ENCODE results near the gene AHNAK2. TPM values are rescaled to one million over a fixed set of nuclear protein-coding genes. Genes with fewer than 3 reads are reported as not detected.
"Not testable (repeated sequence)": the region's sequence is repeated elsewhere in the genome, so short reads cannot be mapped to it uniquely, and the experiment has no call there.

AHNAK2 gene
- total and polyA plus RNA-seq, 2 donors (not counting 1 experiment from before 2014, with no cell fraction given) = not detected

DNA sequence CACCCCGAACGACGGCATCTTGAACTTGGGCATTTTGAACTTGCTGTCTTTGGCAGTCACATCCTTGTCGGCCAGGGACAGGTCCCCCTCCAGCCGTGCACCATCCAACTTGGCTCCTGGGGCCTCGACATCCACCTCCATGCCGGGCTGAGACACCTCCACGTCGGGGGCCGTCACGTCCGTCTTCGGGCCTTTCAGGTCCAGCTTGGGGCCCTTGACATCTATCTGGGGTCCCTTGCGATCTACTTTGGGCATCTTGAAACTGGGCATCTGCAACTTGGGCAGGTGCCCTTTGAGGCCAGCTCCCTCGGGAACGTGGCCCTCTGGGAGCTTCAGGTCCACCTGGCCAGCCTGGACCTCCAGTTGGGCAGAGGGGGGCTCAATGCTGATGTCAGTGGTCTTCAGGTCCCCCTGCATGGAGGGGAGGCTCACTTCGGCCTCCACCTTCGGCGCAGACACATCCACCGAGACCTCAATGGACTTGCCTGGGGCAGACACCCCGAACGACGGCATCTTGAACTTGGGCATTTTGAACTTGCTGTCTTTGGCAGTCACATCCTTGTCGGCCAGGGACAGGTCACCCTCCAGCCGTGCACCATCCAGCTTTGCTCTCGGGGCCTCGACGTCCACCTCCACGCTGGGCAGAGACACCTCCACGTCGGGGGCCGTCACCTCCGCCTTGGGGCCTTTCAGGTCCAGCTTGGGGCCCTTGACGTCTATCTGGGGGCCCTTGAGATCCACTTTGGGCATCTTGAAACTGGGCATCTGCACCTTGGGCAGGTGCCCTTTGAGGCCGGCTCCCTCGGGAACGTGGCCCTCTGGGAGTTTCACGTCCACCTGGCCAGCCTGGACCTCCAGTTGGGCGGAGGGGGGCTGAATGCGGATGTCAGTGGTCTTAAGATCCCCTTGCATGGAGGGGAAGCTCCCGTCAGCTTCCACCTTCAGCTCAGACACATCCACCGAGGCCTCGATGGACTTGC, 31.9 kb downstream of the AHNAK2 start:
- H3K4me1 Mint-ChIP-seq; H3K27me3 Mint-ChIP-seq; H3K36me3 ChIP-seq (replicated peaks in 1 of 2; ENCODE audit: control extremely low read depth in 1 of 2, control insufficient read depth in 1 of 2, extremely low read depth in 1 of 2, insufficient read depth in 2 of 2, low read length in 1 of 2); CTCF ChIA-PET; H3K27ac ChIP-seq (ENCODE audit: low read length in 2 of 2); H3K27ac Mint-ChIP-seq; H3K4me3 Mint-ChIP-seq; H3K4me3 ChIP-seq (ENCODE audit: control extremely low read depth in 1 of 5, extremely low read depth in 1 of 5, insufficient read depth in 1 of 5, low read depth in 2 of 5, low read length in 4 of 5); POLR2A ChIA-PET; H2AFZ ChIP-seq (ENCODE audit: insufficient read depth, low read depth, low read length, poor library complexity, severe bottlenecking); H3K79me2 ChIP-seq (ENCODE audit: control insufficient read depth, insufficient read depth, low read length); intact Hi-C loops (cut with micrococcal nuclease); H3K9ac ChIP-seq (ENCODE audit: low read length); H3K9me3 ChIP-seq (ENCODE audit: control extremely low read depth in 1 of 3, control insufficient read depth in 2 of 3, insufficient read depth in 1 of 3, low read length in 2 of 3); H4K20me1 ChIP-seq (ENCODE audit: control insufficient read depth, insufficient read depth, low read length, poor library complexity, severe bottlenecking); H3K4me2 ChIP-seq (replicated peaks; ENCODE audit: low read depth, low read length, poor library complexity, severe bottlenecking); H3K9me3 Mint-ChIP-seq (ENCODE audit: insufficient read depth); H3K27me3 ChIP-seq (replicated peaks in 1 of 4; ENCODE audit: control extremely low read depth in 1 of 4, control insufficient read depth in 3 of 4, insufficient read depth in 4 of 4, low read length in 3 of 4); ATAC-seq (ENCODE audit: low read depth); DNase-seq; H3K4me1 ChIP-seq (ENCODE audit: control insufficient read depth in 2 of 2, insufficient read depth in 2 of 2, low read length in 2 of 2): not testable (repeated sequence)
- WGBS (ENCODE audit: insufficient coverage) = 93% methylated on average over 25 of the region's 43 CpGs

DNA sequence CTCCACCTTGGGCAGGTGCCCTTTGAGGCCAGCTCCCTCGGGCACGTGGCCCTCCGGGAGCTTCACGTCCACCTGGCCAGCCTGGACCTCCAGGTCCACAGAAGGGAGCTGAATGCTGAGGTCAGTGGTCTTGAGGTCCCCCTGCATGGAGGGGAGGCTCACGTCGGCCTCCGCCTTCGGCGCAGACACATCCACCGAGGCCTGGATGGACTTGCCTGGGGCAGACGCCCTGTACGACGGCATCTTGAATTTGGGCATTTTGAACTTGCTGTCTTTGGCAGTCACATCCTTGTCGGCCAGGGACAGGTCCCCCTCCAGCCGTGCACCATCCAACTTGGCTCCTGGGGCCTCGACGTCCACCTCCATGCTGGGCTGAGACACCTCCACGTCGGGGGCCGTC, 32.9 kb downstream of the AHNAK2 start:
- H3K9me3 ChIP-seq (ENCODE audit: control extremely low read depth in 1 of 3, control insufficient read depth in 2 of 3, insufficient read depth in 1 of 3, low read length in 2 of 3); H3K79me2 ChIP-seq (ENCODE audit: control insufficient read depth, insufficient read depth, low read length); POLR2A ChIA-PET; H3K4me3 Mint-ChIP-seq; H3K36me3 ChIP-seq (replicated peaks in 1 of 2; ENCODE audit: control extremely low read depth in 1 of 2, control insufficient read depth in 1 of 2, extremely low read depth in 1 of 2, insufficient read depth in 2 of 2, low read length in 1 of 2); H3K4me1 Mint-ChIP-seq; H3K4me2 ChIP-seq (replicated peaks; ENCODE audit: low read depth, low read length, poor library complexity, severe bottlenecking); H3K27me3 Mint-ChIP-seq; H3K4me1 ChIP-seq (ENCODE audit: control insufficient read depth in 2 of 2, insufficient read depth in 2 of 2, low read length in 2 of 2); H3K9ac ChIP-seq (ENCODE audit: low read length); ATAC-seq (ENCODE audit: low read depth); H3K27me3 ChIP-seq (replicated peaks in 1 of 4; ENCODE audit: control extremely low read depth in 1 of 4, control insufficient read depth in 3 of 4, insufficient read depth in 4 of 4, low read length in 3 of 4); H3K27ac Mint-ChIP-seq; H3K4me3 ChIP-seq (ENCODE audit: control extremely low read depth in 1 of 5, extremely low read depth in 1 of 5, insufficient read depth in 1 of 5, low read depth in 2 of 5, low read length in 4 of 5); H2AFZ ChIP-seq (ENCODE audit: insufficient read depth, low read depth, low read length, poor library complexity, severe bottlenecking); H3K27ac ChIP-seq (ENCODE audit: low read length in 2 of 2); DNase-seq; intact Hi-C loops (cut with micrococcal nuclease); CTCF ChIA-PET; H4K20me1 ChIP-seq (ENCODE audit: control insufficient read depth, insufficient read depth, low read length, poor library complexity, severe bottlenecking); H3K9me3 Mint-ChIP-seq (ENCODE audit: insufficient read depth): not testable (repeated sequence)
- WGBS (ENCODE audit: insufficient coverage) = 90% methylated on average over 20 of the region's 20 CpGs

DNA sequence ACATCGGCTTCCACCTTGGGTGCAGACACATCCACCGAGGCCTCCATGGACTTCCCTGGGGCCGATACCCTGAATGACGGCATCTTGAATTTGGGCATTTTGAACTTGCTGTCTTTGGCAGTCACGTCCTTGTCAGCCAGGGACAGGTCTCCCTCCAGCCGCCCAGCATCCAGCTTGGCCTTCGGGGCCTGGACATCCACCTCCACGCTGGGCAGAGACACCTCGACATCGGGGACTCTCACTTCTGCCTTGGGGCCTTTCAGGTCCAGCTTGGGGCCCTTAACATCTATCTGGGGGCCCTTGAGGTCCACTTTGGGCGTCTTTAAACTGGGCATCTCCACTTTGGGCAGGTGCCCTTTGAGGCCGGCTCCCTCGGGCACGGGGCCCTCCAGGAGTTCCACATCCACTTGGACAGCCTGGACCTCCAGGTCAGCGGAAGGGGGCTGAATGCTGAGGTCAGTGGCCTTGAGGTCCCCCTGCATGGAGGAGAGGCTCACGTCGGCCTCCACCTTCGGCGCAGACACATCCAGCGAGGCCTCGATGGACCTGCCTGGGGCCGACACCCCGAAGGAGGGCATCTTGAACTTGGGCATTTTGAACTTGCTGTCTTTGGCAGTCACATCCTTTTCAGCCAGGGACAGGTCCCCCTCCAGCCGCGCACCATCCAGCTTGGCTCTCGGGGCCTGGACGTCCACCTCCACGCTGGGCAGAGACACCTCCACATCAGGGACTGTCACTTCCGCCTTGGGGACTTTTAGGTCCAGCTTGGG, 33.6 kb downstream of the AHNAK2 start:
- POLR2A ChIA-PET; H3K27ac ChIP-seq (ENCODE audit: low read length in 2 of 2); ATAC-seq (ENCODE audit: low read depth); H3K4me1 Mint-ChIP-seq; H3K27me3 ChIP-seq (replicated peaks in 1 of 4; ENCODE audit: control extremely low read depth in 1 of 4, control insufficient read depth in 3 of 4, insufficient read depth in 4 of 4, low read length in 3 of 4); H2AFZ ChIP-seq (ENCODE audit: insufficient read depth, low read depth, low read length, poor library complexity, severe bottlenecking); H3K9me3 ChIP-seq (ENCODE audit: control extremely low read depth in 1 of 3, control insufficient read depth in 2 of 3, insufficient read depth in 1 of 3, low read length in 2 of 3); H3K4me1 ChIP-seq (ENCODE audit: control insufficient read depth in 2 of 2, insufficient read depth in 2 of 2, low read length in 2 of 2); H3K9me3 Mint-ChIP-seq (ENCODE audit: insufficient read depth); H3K9ac ChIP-seq (ENCODE audit: low read length); H3K27me3 Mint-ChIP-seq; H3K79me2 ChIP-seq (ENCODE audit: control insufficient read depth, insufficient read depth, low read length); CTCF ChIA-PET; DNase-seq; H3K27ac Mint-ChIP-seq; intact Hi-C loops (cut with micrococcal nuclease); H3K36me3 ChIP-seq (replicated peaks in 1 of 2; ENCODE audit: control extremely low read depth in 1 of 2, control insufficient read depth in 1 of 2, extremely low read depth in 1 of 2, insufficient read depth in 2 of 2, low read length in 1 of 2); H3K4me2 ChIP-seq (replicated peaks; ENCODE audit: low read depth, low read length, poor library complexity, severe bottlenecking); H3K4me3 Mint-ChIP-seq; H3K4me3 ChIP-seq (ENCODE audit: control extremely low read depth in 1 of 5, extremely low read depth in 1 of 5, insufficient read depth in 1 of 5, low read depth in 2 of 5, low read length in 4 of 5); H4K20me1 ChIP-seq (ENCODE audit: control insufficient read depth, insufficient read depth, low read length, poor library complexity, severe bottlenecking): not testable (repeated sequence)
- 94% methylated on average over 28 of the region's 29 CpGs for WGBS (ENCODE audit: insufficient coverage)

DNA sequence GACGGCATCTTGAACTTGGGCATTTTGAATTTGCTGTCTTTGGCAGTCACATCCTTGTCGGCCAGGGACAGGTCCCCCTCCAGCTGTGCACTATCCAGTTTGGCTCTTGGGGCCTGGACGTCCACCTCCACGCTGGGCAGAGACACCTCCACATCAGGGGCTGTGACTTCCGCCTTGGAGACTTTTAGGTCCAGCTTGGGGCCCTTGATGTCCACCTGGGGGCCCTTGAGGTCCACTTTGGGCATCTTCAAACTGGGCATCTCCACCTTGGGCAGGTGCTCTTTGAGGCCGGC, 34.2 kb downstream of the AHNAK2 start:
- H3K79me2 ChIP-seq (ENCODE audit: control insufficient read depth, insufficient read depth, low read length); H3K27me3 ChIP-seq (replicated peaks in 1 of 4; ENCODE audit: control extremely low read depth in 1 of 4, control insufficient read depth in 3 of 4, insufficient read depth in 4 of 4, low read length in 3 of 4); ATAC-seq (ENCODE audit: low read depth); H4K20me1 ChIP-seq (ENCODE audit: control insufficient read depth, insufficient read depth, low read length, poor library complexity, severe bottlenecking); H3K27ac Mint-ChIP-seq; H3K4me1 Mint-ChIP-seq; H3K4me3 Mint-ChIP-seq; DNase-seq; intact Hi-C loops (cut with micrococcal nuclease); H3K27me3 Mint-ChIP-seq; H3K9ac ChIP-seq (ENCODE audit: low read length); CTCF ChIA-PET; H3K27ac ChIP-seq (ENCODE audit: low read length in 2 of 2); H3K4me2 ChIP-seq (replicated peaks; ENCODE audit: low read depth, low read length, poor library complexity, severe bottlenecking); H2AFZ ChIP-seq (ENCODE audit: insufficient read depth, low read depth, low read length, poor library complexity, severe bottlenecking); H3K4me1 ChIP-seq (ENCODE audit: control insufficient read depth in 2 of 2, insufficient read depth in 2 of 2, low read length in 2 of 2); H3K9me3 ChIP-seq (ENCODE audit: control extremely low read depth in 1 of 3, control insufficient read depth in 2 of 3, insufficient read depth in 1 of 3, low read length in 2 of 3); POLR2A ChIA-PET; H3K4me3 ChIP-seq (ENCODE audit: control extremely low read depth in 1 of 5, extremely low read depth in 1 of 5, insufficient read depth in 1 of 5, low read depth in 2 of 5, low read length in 4 of 5); H3K9me3 Mint-ChIP-seq (ENCODE audit: insufficient read depth); H3K36me3 ChIP-seq (replicated peaks in 1 of 2; ENCODE audit: control extremely low read depth in 1 of 2, control insufficient read depth in 1 of 2, extremely low read depth in 1 of 2, insufficient read depth in 2 of 2, low read length in 1 of 2): not testable (repeated sequence)
- WGBS (ENCODE audit: insufficient coverage) = 82% methylated on average over 6 of the region's 6 CpGs
